ENCODE data around the gene AGER. TPM values are rescaled to one million over a fixed set of nuclear protein-coding genes. Genes with fewer than 3 reads are reported as not detected.
A peak's percentile ranks its signal among the peaks of the same experiment; 100 is the strongest.
"Not testable (repeated sequence)": the region's sequence is repeated elsewhere in the genome, so short reads cannot be mapped to it uniquely, and the experiment has no call there.

Gene AGER
- total RNA-seq, 4 donors from 2014 or later: 10.3 to 70.6 (median 36.8) TPM

DNA sequence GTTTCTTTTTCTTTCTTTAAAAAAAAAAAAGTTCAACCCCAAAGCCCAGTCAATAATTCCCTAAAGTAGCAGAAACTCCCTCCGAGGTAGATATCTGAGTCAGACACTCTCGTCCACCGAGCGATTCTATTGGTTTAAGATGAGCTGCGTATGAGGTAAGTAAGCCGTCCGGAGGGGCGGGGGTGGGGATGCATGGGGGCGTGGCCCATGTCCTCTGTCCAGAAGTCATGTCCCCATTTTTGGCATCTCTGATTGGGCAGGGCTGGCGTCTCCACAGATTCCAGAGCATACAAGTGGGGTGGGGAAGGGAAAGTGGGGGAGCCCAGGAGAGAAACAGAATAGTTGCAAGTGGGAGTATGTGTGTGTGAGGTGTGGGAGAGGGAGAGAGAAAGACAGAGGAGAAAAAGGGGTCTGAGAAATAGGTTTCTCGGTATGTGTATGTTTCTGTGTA lies 1.7 kb upstream of the AGER start:
- 19% methylated on average over 11 of the region's 11 CpGs for WGBS, 2 donors
- not testable (repeated sequence) for H3K4me3 ChIP-seq (replicated peaks in 1 of 3)
- H3K36me3 ChIP-seq: peaks cover 11 to 27% of the 10 kb centered on the region in 2 donors

DNA sequence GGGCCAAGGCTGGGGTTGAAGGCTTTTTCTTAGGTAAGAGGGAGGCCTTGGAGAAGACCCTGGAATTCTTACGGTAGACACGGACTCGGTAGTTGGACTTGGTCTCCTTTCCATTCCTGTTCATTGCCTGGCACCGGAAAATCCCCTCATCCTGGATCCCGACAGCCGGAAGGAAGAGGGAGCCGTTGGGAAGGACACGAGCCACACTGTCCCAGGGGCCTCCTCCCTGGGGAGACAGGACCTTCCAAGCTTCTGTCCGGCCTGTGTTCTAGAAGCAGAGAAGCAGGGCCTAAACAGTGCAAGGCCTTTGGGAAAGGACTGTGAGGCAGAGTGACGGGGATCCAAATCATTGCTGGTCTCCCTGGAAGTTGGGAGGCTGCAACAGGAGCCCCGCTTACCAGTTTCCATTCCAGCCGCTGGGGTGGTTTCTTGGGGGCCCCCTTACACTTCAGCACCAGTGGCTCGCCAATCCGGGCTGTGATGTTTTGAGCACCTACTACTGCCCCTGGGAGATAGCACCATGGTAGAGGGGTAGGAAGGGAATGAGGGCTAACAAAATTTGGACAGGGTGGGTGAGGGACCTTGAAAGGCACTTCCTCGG lies 470 bp downstream of the AGER start:
- H3K4me3 ChIP-seq (replicated peaks in 1 of 3): no peak overlapping the region
- H3K27me3 ChIP-seq: no peaks in the 10 kb centered on the region
- WGBS, 2 donors: 79 to 80% methylated on average over 13 to 15 of the region's 15 CpGs
- intact Hi-C loops (cut with DNase I): no loop called here
- DNase-seq: no peak
- H3K36me3 ChIP-seq: peaks cover 11 to 27% of the 10 kb centered on the region in 2 donors
- no peaks in the 10 kb centered on the region for H3K9me3 ChIP-seq
- TF ChIP-seq, protein P1, sequence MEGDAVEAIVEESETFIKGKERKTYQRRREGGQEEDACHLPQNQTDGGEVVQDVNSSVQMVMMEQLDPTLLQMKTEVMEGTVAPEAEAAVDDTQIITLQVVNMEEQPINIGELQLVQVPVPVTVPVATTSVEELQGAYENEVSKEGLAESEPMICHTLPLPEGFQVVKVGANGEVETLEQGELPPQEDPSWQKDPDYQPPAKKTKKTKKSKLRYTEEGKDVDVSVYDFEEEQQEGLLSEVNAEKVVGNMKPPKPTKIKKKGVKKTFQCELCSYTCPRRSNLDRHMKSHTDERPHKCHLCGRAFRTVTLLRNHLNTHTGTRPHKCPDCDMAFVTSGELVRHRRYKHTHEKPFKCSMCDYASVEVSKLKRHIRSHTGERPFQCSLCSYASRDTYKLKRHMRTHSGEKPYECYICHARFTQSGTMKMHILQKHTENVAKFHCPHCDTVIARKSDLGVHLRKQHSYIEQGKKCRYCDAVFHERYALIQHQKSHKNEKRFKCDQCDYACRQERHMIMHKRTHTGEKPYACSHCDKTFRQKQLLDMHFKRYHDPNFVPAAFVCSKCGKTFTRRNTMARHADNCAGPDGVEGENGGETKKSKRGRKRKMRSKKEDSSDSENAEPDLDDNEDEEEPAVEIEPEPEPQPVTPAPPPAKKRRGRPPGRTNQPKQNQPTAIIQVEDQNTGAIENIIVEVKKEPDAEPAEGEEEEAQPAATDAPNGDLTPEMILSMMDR (IDR thresholded peaks at IDR 0.05): no peak
- no peak for TF ChIP-seq POLR2A (IDR thresholded peaks at IDR 0.05)
- H3K27ac ChIP-seq: peak overlapping the region; percentile 85 to 88 (median 88)
- H3K4me1 ChIP-seq: peaks cover 39 to 60% of the 10 kb centered on the region in 2 donors

More for the DNA sequence above, 1.7 kb upstream of the AGER start:
- Histone ChIP-seq H3K27ac (peak overlapping the region; percentile 85 to 88 (median 88)), H3K4me1 (peaks cover 32 to 52% of the 10 kb centered on the region in 2 donors)
- peak in 1 of 2 donors; percentile 69 for TF ChIP-seq POLR2A (IDR thresholded peaks at IDR 0.05)
- H3K27me3 ChIP-seq; intact Hi-C loops (cut with DNase I); H3K9me3 ChIP-seq: not testable (repeated sequence)
- DNase-seq: peak; percentile 92 to 96

DNA sequence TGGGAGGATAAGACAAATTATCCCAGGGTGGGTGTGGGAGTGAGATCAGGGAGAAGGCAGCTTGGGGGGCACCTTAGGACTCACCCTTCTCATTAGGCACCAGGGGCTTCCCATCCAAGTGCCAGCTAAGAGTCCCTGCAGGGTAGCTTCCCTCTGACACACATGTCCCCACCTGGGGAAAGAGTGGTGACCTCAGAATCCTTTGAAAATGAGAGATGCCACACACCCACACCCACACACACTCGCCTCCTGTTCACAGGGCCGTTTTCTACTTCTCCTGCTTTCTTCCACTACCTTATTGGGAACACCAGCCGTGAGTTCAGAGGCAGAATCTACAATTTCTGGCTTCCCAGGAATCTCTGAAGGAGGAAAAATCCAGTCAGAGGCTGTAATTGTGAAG lies 1.0 kb downstream of the AGER start:
- WGBS, 2 donors: 88 to 91% methylated on average over 3 of the region's 3 CpGs
- Histone ChIP-seq H3K27me3 (no peaks in the 10 kb centered on the region), H3K4me1 (peaks cover 33 to 55% of the 10 kb centered on the region in 2 donors), H3K9me3 (no peaks in the 10 kb centered on the region), H3K27ac (peak overlapping the region; percentile 85 to 88 (median 88)), H3K36me3 (peaks cover 11 to 27% of the 10 kb centered on the region in 2 donors), H3K4me3 (replicated peaks in 1 of 3) (no peak overlapping the region)
- no peak for TF ChIP-seq POLR2A (IDR thresholded peaks at IDR 0.05)
- TF ChIP-seq, protein P1 (IDR thresholded peaks at IDR 0.05): no peak
- no peak for DNase-seq
- intact Hi-C loops (cut with DNase I): no loop called here

DNA sequence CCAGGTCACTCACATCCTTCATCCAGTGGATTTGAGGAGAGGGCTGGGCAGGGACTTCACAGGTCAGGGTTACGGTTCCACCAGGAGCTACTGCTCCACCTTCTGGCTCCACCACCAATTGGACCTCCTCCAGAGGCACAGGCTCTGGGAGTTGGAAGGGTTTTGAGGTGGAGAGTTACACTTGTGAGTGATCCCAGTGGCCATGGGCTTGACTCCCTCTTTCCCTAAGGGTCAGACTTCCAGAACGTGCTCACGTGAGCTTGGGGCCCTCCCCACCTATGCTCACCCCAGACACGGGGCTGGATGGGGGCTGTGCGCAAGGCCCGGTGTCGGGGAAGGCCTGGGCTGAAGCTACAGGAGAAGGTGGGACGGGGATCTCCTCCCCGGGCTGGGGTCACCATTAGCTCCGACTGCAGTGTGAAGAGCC lies 1.5 kb downstream of the AGER start:
- Histone ChIP-seq H3K36me3 (peaks cover 8 to 24% of the 10 kb centered on the region in 2 donors), H3K27ac (peak overlapping the region in 1 of 3 donors; percentile 88), H3K4me3 (replicated peaks in 1 of 3) (no peak overlapping the region), H3K9me3 (no peaks in the 10 kb centered on the region), H3K4me1 (peaks cover 33 to 50% of the 10 kb centered on the region in 2 donors), H3K27me3 (no peaks in the 10 kb centered on the region)
- intact Hi-C loops (cut with DNase I): no loop called here
- no peak for DNase-seq
- TF ChIP-seq, protein P1 (IDR thresholded peaks at IDR 0.05): no peak
- no peak for TF ChIP-seq POLR2A (IDR thresholded peaks at IDR 0.05)
- WGBS, 2 donors: 79 to 97% methylated on average over 7 to 9 of the region's 10 CpGs

DNA sequence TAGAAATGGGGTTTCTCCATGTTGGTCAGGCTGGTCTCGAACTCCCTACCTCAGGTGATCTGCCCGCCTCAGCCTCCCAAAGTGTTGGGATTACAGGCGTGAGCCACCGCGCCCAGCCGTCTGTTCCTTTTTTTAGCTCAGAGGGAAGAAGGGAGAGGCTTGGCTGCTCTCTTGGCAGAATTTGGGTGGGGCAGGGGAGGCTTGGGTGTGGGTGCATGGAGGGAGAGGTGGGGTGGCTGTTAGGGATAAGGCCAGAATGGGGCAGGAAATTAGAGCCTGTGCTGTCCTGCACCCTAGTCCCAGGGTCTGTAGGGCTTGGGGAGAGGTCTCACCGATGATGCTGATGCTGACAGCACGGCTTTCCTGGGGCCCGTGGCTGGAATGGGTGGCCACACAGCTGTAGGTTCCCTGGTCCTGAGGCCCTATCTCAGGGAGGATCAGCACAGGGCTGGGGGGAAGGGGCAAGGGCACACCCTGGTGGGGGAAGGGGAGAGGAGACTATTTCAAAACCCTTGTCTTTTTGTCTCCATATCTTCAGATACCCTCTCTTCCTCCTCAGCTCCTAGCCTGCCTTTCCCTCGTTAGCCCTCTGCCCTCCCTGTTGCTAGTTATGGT lies 2.0 kb downstream of the AGER start:
- Histone ChIP-seq H3K4me1 (peaks cover 34 to 50% of the 10 kb centered on the region in 2 donors), H3K9me3 (no peaks in the 10 kb centered on the region), H3K36me3 (peaks cover 5 to 19% of the 10 kb centered on the region in 2 donors)

More for the DNA sequence above, 2.0 kb downstream of the AGER start:
- no peak for DNase-seq
- intact Hi-C loops (cut with DNase I): no loop called here
- peak overlapping the region in 1 of 3 donors; percentile 88 for H3K27ac ChIP-seq
- TF ChIP-seq, protein P1 (IDR thresholded peaks at IDR 0.05): no peak
- TF ChIP-seq POLR2A (IDR thresholded peaks at IDR 0.05): no peak
- WGBS, 2 donors: 89% methylated on average over 10 of the region's 10 CpGs
- no peaks in the 10 kb centered on the region for H3K27me3 ChIP-seq
- no peak overlapping the region for H3K4me3 ChIP-seq (replicated peaks in 1 of 3)
